Stimulated activated CD4-positive, alpha-beta T cell treated with anti-CD3 and anti-CD28 coated beads, Interleukin-4, amount 100 ng/mL, for 1 hour (primary cell): ENCODE measurements around the gene C1QTNF6.

Experiments used
- DNase-seq: peaks from one replicate; pipeline ENCODE4 v3.0.0-alpha.2; 2020

The C1QTNF6 gene

GRCh38 chr22:37188901-37189466, 937 bp upstream of the C1QTNF6 start:
- no peak for DNase-seq

- DNase-seq, result no peak
Measured at GRCh38 chr22:37187552-37187890, 526 bp downstream of the C1QTNF6 start.

- DNase-seq, result no peak
Measured at GRCh38 chr22:37186997-37187522, 987 bp downstream of the C1QTNF6 start.

GRCh38 chr22:37186228-37186996, 1.6 kb downstream of the C1QTNF6 start:
- DNase-seq, result no peak

- DNase-seq, result no peak
Measured at GRCh38 chr22:37185646-37186227, 2.3 kb downstream of the C1QTNF6 start.

- DNase-seq, result no peak
Measured at GRCh38 chr22:37184816-37185541, 3.1 kb downstream of the C1QTNF6 start.

GRCh38 chr22:37184380-37184755, 3.7 kb downstream of the C1QTNF6 start:
- no peak for DNase-seq

- DNase-seq, result no peak
Measured at GRCh38 chr22:37183432-37184379, 4.3 kb downstream of the C1QTNF6 start.

- DNase-seq, result no peak
Measured at GRCh38 chr22:37182949-37183245, 5.2 kb downstream of the C1QTNF6 start.

- DNase-seq, result no peak
Measured at GRCh38 chr22:37182101-37182948, 5.7 kb downstream of the C1QTNF6 start.

- no peak for DNase-seq
Measured at GRCh38 chr22:37181681-37182080, 6.4 kb downstream of the C1QTNF6 start.

GRCh38 chr22:37180531-37181231, 7.4 kb downstream of the C1QTNF6 start:
- no peak for DNase-seq

- DNase-seq, result no peak
Measured at GRCh38 chr22:37179622-37180420, 8.2 kb downstream of the C1QTNF6 start.

- no peak for DNase-seq
Measured at GRCh38 chr22:37179126-37179470, 8.9 kb downstream of the C1QTNF6 start.

GRCh38 chr22:37178350-37179125, 9.5 kb downstream of the C1QTNF6 start:
- no peak for DNase-seq

GRCh38 chr22:37177755-37178154, 10.3 kb downstream of the C1QTNF6 start:
- no peak for DNase-seq

GRCh38 chr22:37177221-37177620, 10.8 kb downstream of the C1QTNF6 start:
- no peak for DNase-seq

- DNase-seq, result no peak
Measured at GRCh38 chr22:37176464-37177061, 11.5 kb downstream of the C1QTNF6 start.
